Measurements from ENCODE around the gene ZNF524.

- TF ChIP-seq EZH2phosphoT487 (IDR thresholded peaks at IDR 0.05; ENCODE audit: insufficient read depth, low read depth) (no peak), EZH2 (IDR thresholded peaks at IDR 0.05; ENCODE audit: insufficient read depth, poor library complexity, severe bottlenecking) (no peak)
These were observed 21.2 kb downstream of the ZNF524 start for GRCh38 chr19:55621205-55621672.

Data from GM23248 (cell line).